ENCODE measurements around the gene NOL7.

Gene NOL7

GRCh38 chr6:13581700-13582229, 33.4 kb upstream of the NOL7 start:
- no peak overlapping the region for H3K4me3 ChIP-seq (ENCODE audit: low read length)
- no peak for DNase-seq (ENCODE audit: low read depth)
- TF ChIP-seq CTCF (conservative IDR thresholded peaks at IDR 0.05; ENCODE audit: low read depth, low read length): no peak

- TF ChIP-seq CTCF (conservative IDR thresholded peaks at IDR 0.05; ENCODE audit: low read depth, low read length): no peak
- no peak overlapping the region for H3K4me3 ChIP-seq (ENCODE audit: low read length)
- DNase-seq (ENCODE audit: low read depth): no peak
Measured at GRCh38 chr6:13586603-13587542, 28.3 kb upstream of the NOL7 start.

- DNase-seq (ENCODE audit: low read depth): no peak
- no peak for TF ChIP-seq CTCF (conservative IDR thresholded peaks at IDR 0.05; ENCODE audit: low read depth, low read length)
- H3K4me3 ChIP-seq (ENCODE audit: low read length): no peak overlapping the region
Measured at GRCh38 chr6:13589801-13590200, 25.3 kb upstream of the NOL7 start.

GRCh38 chr6:13590574-13591153, 24.5 kb upstream of the NOL7 start:
- no peak for TF ChIP-seq CTCF (conservative IDR thresholded peaks at IDR 0.05; ENCODE audit: low read depth, low read length)
- DNase-seq (ENCODE audit: low read depth): no peak
- H3K4me3 ChIP-seq (ENCODE audit: low read length): no peak overlapping the region

GRCh38 chr6:13591205-13591921, 23.8 kb upstream of the NOL7 start:
- no peak overlapping the region for H3K4me3 ChIP-seq (ENCODE audit: low read length)
- no peak for DNase-seq (ENCODE audit: low read depth)
- TF ChIP-seq CTCF (conservative IDR thresholded peaks at IDR 0.05; ENCODE audit: low read depth, low read length): no peak

GRCh38 chr6:13593103-13593502, 22.0 kb upstream of the NOL7 start:
- TF ChIP-seq CTCF (conservative IDR thresholded peaks at IDR 0.05; ENCODE audit: low read depth, low read length): no peak
- no peak overlapping the region for H3K4me3 ChIP-seq (ENCODE audit: low read length)
- no peak for DNase-seq (ENCODE audit: low read depth)

All from retinal pigment epithelial cell (primary cell).